Middle frontal gyrus (tissue), 1 donor: ENCODE measurements around the gene RBSN.
"Not testable (repeated sequence)": the region's sequence is repeated elsewhere in the genome, so short reads cannot be mapped to it uniquely, and the experiment has no call there.

Experiments used
- DNase-seq: peaks from one replicate; pipeline ENCODE4 v3.0.0-alpha.2; 2015; ENCODE audit warnings: low spot score; ENCODE audit errors: extremely low spot score

Gene RBSN

GRCh38 chr3:15098503-15099363 lies at the start of gene RBSN:
TSS of gene RBSN (minus strand) at chr3:15099148. CDS start at chr3:15096120, 3,028 bp downstream.
- DNase-seq = peak; percentile 93

- DNase-seq = no peak
These were observed 49.7 kb upstream of the RBSN start for GRCh38 chr3:15148614-15149013.

GRCh38 chr3:15136885-15137284 lies 37.9 kb upstream of the RBSN start:
- DNase-seq = not testable (repeated sequence)

- DNase-seq = not testable (repeated sequence)
These were observed 36.0 kb upstream of the RBSN start for GRCh38 chr3:15134968-15135367.

GRCh38 chr3:15128403-15128802 lies 29.5 kb upstream of the RBSN start:
- DNase-seq = not testable (repeated sequence)

GRCh38 chr3:15126975-15127374 lies 28.0 kb upstream of the RBSN start:
- not testable (repeated sequence) for DNase-seq

GRCh38 chr3:15122398-15122797 lies 23.4 kb upstream of the RBSN start:
- no peak for DNase-seq

GRCh38 chr3:15121936-15122335 lies 23.0 kb upstream of the RBSN start:
- DNase-seq = no peak

GRCh38 chr3:15120986-15121385 lies 22.0 kb upstream of the RBSN start:
- DNase-seq = no peak

GRCh38 chr3:15117011-15117410 lies 18.1 kb upstream of the RBSN start:
- DNase-seq = no peak

- no peak for DNase-seq
These were observed 17.2 kb upstream of the RBSN start for GRCh38 chr3:15116032-15116669.

- no peak for DNase-seq
These were observed 15.8 kb upstream of the RBSN start for GRCh38 chr3:15114466-15115358.

GRCh38 chr3:15113884-15114283 lies 14.9 kb upstream of the RBSN start:
- DNase-seq = no peak

- DNase-seq = no peak
These were observed 14.5 kb upstream of the RBSN start for GRCh38 chr3:15113471-15113870.

GRCh38 chr3:15112011-15112410 lies 13.1 kb upstream of the RBSN start:
- no peak for DNase-seq

- no peak for DNase-seq
These were observed 11.3 kb upstream of the RBSN start for GRCh38 chr3:15110206-15110605.

GRCh38 chr3:15108869-15109268 lies 9.9 kb upstream of the RBSN start:
- DNase-seq = no peak

GRCh38 chr3:15108082-15108545 lies 9.2 kb upstream of the RBSN start:
- peak; percentile 59 for DNase-seq

GRCh38 chr3:15107075-15107947 lies 8.4 kb upstream of the RBSN start:
- no peak for DNase-seq

GRCh38 chr3:15102836-15103235 lies 3.9 kb upstream of the RBSN start:
- peak; percentile 6 for DNase-seq

- no peak for DNase-seq
These were observed 3.3 kb upstream of the RBSN start for GRCh38 chr3:15102256-15102655.
